AG09309 (cell line): ENCODE results near the gene NFAT5.
"Not testable (repeated sequence)": the region's sequence is repeated elsewhere in the genome, so short reads cannot be mapped to it uniquely, and the experiment has no call there.

Source experiments
- DNase-seq: peaks from one replicate; pipeline ENCODE4 v3.0.0-alpha.2; 2010; ENCODE audit warnings: low read depth
- H3K4me3 ChIP-seq: 2 replicates; pipeline ENCODE4 v1.5.1; 2011; ENCODE audit warnings: mild to moderate bottlenecking, low read depth, low read length, moderate library complexity; ENCODE audit not compliant: control insufficient read depth
- TF ChIP-seq, protein P1 (sequence below): IDR thresholded peaks from 2 replicates; pipeline ENCODE4 v1.5.1; 2011; ENCODE audit warnings: mild to moderate bottlenecking, low read depth, low read length, inconsistent platforms; ENCODE audit not compliant: insufficient read depth, control insufficient read depth; ENCODE audit errors: missing control alignments

NFAT5 gene

GRCh38 chr16:69579783-69580481 lies 14.2 kb downstream of the NFAT5 start:
- TF ChIP-seq, protein P1, sequence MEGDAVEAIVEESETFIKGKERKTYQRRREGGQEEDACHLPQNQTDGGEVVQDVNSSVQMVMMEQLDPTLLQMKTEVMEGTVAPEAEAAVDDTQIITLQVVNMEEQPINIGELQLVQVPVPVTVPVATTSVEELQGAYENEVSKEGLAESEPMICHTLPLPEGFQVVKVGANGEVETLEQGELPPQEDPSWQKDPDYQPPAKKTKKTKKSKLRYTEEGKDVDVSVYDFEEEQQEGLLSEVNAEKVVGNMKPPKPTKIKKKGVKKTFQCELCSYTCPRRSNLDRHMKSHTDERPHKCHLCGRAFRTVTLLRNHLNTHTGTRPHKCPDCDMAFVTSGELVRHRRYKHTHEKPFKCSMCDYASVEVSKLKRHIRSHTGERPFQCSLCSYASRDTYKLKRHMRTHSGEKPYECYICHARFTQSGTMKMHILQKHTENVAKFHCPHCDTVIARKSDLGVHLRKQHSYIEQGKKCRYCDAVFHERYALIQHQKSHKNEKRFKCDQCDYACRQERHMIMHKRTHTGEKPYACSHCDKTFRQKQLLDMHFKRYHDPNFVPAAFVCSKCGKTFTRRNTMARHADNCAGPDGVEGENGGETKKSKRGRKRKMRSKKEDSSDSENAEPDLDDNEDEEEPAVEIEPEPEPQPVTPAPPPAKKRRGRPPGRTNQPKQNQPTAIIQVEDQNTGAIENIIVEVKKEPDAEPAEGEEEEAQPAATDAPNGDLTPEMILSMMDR: no peak
- DNase-seq: no peak
- no peak overlapping the region for H3K4me3 ChIP-seq

DNA sequence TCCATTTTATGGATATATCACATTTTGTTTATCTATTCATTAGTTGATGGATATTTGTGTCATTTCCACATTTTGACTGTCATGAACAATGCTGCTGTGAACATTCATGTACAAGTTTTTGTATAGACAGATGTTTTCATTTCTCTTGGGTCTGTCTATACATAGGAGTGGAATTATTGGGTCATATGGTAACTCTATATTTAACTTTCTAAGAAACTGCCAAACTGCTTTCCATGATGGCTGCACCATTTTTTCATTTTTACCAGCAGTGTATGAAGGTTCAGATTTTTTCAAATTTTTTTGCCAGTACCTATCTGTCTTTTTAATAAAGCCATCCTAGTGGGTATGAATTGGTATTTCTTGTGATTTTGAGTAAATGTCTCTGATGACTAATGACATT lies 15.5 kb downstream of the NFAT5 start:
- DNase-seq: no peak
- H3K4me3 ChIP-seq: no peak overlapping the region
- TF ChIP-seq, protein P1: no peak

GRCh38 chr16:69584493-69584892 lies 18.7 kb downstream of the NFAT5 start:
- DNase-seq, H3K4me3 ChIP-seq: not testable (repeated sequence)

DNA sequence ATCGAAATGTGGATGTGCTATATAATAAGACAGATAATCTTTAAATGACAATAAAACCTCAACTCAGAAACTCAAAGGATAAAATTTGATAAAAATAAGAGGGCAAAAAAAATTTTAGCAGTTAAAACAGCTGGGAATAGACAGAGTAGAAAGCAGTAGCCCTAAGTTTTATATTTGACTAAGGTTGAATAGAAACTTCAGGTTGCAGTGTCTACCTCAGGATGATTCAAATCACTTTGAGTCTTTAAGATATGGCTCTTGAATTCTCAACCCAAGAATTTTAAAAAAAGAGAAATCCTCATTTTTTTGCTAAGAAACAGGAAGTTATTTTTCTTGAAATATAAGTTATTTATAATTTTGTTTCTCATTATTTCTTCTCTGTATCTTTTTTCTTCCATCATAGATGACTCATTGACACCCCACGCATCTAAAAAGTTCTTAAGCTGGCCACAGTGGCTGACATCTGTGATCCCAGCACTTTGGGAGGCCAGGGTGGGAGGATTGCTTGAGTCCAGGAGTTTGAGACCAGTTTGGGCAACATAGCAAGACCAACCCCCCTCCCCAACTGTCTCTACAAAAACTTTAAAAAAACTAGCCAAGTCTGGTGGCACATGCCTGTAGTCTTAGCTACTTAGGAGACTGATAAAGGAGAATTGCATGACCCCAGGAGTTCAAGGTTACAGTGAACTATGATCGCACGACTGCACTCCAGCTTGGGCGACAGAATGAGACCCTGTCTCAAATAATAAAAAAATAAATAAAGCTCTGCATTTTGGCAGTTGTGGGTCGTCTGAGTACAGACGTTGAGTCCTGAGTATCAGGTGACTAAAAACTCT lies 23.9 kb downstream of the NFAT5 start:
- TF ChIP-seq, protein P1: no peak
- DNase-seq: no peak
- no peak overlapping the region for H3K4me3 ChIP-seq

DNA sequence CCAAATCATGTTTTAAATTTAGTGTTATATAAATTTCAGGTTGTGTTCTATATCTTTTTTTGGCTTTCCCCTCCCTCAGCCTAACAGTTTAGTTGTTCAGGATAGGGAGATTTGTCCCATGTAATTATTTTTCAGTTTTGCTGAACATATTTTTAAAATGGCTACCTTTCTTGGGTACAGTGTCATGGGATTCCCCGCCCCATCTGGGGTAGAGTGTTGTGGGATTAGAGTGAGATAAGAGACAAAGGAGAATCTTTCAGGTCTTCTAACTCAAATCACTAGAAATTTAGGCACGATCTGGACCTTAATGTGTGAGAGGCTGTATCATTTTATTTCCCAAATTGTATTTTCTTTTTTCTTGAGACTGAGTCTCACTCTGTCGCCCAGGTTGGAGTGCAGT lies 24.8 kb downstream of the NFAT5 start:
- no peak for DNase-seq
- no peak overlapping the region for H3K4me3 ChIP-seq
- TF ChIP-seq, protein P1: no peak

DNA sequence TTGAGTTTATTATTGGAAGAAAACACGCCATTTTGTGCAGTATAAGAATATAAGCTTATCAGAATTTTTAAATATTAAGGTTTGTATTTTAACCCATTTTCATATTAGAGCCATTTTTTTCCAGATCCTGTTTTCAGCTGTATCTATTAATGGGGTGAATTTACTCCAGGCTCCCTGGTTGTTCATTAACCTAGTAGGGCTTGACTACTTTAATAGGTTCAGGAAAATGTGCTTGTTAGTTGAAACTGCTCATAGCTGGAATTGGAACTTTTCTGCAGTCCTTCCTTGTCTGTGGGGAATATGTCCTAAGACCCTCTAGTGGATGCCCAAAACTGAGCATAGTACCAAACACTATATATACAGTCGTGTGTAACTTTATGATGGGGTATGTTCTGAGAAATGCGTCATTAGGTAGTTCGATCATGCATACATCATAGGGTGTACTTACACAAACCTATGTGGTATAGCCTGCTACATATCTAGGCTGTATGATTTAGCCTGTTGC lies 28.0 kb downstream of the NFAT5 start:
- H3K4me3 ChIP-seq: no peak overlapping the region
- TF ChIP-seq, protein P1: no peak

GRCh38 chr16:69595127-69596036 lies 29.6 kb downstream of the NFAT5 start:
- no peak overlapping the region for H3K4me3 ChIP-seq
- TF ChIP-seq, protein P1: no peak
- no peak for DNase-seq

More for the DNA sequence above, 28.0 kb downstream of the NFAT5 start:
- DNase-seq: no peak
